ENCODE data around the gene KNCN.

- TF ChIP-seq, protein P1, sequence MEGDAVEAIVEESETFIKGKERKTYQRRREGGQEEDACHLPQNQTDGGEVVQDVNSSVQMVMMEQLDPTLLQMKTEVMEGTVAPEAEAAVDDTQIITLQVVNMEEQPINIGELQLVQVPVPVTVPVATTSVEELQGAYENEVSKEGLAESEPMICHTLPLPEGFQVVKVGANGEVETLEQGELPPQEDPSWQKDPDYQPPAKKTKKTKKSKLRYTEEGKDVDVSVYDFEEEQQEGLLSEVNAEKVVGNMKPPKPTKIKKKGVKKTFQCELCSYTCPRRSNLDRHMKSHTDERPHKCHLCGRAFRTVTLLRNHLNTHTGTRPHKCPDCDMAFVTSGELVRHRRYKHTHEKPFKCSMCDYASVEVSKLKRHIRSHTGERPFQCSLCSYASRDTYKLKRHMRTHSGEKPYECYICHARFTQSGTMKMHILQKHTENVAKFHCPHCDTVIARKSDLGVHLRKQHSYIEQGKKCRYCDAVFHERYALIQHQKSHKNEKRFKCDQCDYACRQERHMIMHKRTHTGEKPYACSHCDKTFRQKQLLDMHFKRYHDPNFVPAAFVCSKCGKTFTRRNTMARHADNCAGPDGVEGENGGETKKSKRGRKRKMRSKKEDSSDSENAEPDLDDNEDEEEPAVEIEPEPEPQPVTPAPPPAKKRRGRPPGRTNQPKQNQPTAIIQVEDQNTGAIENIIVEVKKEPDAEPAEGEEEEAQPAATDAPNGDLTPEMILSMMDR (IDR thresholded peaks at IDR 0.05) = no peak
- TF ChIP-seq POLR2A (IDR thresholded peaks at IDR 0.05) = no peak
Observed at GRCh38 chr1:46580140-46580903, 28.9 kb upstream of the KNCN start.

Data from testis (tissue), 2 donors.